ENCODE data around the gene PHAF1.
"Not testable (repeated sequence)": the region's sequence is repeated elsewhere in the genome, so short reads cannot be mapped to it uniquely, and the experiment has no call there.

PHAF1 gene

DNA sequence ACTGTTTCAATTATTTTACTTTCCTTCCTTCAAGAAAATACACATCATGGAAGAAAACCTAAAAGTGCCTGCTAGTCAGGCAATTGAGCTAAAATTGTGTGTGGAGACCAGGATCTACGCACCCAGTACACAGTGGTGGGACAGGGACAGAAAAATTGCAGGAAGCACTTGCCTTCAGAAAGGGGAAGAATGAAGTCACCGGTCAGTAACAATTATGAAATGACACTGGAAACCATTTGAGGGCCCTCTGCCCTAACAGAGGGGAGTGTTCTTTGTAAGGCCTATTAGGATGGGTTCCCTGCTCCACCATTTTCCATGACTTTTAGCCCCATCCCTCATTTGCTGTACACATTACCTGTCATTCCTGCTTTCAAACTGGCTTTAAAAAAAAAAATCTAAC is 4.5 kb upstream of the PHAF1 start:
- DNase-seq: no peak

DNA sequence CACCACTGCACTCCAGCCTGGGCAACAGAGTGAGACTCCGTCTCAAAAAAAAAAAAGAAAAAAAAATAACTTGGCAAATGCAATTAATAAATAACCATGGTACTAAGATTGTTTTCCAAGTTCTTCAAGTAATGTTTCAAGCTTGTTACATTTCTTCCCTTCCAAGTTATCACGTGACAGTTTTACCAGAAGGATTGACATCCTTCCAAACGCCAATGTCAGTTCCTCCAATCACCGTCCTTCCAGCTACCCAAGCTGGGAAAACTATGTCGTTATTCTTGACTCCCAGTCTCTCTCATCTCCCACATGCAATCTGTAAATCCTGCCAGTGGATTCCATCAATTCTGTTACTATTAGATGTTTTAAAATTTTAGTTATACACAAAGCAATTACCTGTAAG is 3.9 kb upstream of the PHAF1 start:
- no peak for DNase-seq

DNA sequence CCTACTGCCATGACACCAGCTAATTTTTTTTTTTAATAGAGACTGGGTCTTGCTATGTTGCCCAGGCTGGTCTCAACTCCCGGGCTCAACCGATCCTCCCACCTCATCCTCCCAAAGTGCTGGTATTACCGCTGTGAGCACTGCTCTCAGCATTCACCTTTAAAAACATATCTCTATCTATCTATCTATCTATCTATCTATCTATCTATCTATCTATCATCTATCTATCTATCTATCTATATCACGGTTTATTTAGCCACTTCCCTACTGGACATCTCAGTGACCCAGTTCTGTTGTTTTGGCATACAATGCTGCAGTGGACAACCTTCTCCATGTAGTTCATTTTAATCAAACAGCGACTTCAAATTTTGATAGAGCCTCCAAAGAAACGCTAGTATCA is 1.3 kb upstream of the PHAF1 start:
- no peak for DNase-seq

DNA sequence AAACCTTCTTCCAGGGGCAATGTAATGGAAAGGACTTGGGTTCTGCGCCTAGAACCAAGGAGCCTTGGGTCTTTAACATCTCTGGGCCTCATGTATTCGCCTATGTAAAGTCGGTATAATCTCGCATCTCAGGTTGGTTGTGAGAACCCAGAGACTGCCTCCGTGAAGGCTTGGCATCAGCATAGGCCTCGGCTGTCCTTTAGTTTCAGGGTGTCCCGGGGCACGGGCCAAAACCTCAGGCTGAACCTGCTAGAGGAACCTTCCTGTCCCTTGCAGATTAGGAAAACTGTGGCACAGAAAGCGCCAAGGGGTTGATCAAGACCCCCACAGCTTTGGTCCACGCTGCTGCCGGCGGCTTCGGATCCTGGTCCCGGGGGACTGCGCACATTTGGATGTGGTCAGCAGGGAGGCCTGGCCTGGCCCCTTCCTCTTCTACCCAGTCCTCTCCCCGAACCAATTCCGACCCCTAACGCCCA is 772 bp upstream of the PHAF1 start:
- no peak for DNase-seq

DNA sequence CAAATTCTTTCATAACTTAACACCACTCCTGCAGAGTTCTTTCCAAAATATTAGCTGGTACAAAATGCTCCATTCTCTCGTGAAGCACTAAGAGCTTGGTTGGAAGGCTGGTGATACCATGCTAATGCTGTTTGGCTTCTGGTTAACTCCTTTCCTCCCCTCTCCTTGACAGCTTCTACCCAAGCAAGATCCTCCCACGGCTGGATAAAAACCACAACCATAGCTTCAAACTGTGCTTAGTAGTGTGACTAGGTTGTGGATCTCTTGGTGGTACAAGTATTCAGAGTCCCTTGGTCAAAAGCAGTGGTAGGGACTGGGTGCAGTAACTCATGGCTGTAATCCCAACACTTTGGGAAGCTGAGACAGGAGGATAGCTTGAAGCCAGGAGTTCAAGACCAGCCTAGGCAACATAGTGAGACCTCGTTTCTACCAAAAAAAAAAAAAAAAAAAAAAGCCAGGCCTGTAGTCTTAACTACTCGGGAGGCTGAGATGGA is 2.3 kb downstream of the PHAF1 start:
- no peak for DNase-seq

DNA sequence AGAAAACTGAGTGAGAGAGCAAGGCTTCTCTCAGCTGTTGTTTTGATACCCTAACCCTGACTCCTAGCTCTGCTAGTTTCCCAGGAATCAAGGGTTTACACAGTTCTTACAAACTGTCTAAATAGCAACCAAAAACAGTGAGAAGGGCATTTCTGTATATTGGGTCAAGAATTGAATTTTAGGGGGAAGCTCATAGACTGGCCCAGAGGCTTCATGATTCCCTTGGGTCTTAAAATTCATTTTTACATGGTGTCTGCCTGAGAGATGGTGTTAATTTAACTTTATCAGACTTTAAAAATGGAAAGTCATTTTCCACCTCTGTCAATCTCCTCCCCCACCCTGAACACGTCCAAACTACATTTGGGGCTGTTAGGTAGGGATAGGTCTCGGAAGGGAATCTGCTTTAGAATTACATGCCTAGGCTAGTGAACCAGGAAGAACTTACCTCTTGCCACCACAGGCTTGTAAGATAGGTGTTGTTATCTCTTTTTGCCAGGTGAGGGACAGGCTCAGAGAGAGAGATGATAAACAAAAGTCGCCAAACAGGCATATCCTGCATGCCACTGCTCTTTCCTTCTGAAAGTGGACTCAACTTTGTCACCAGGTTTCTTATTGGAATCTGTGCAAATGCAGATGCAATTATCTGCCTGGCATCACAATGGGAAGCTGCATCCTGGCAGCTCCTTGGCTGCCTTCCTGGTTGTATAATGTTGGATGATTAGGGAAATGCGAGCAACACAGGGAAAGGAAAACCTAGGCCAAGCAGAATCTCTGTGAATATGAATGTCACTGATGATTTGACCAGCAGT is 3.1 kb downstream of the PHAF1 start:
- no peak for DNase-seq

DNA sequence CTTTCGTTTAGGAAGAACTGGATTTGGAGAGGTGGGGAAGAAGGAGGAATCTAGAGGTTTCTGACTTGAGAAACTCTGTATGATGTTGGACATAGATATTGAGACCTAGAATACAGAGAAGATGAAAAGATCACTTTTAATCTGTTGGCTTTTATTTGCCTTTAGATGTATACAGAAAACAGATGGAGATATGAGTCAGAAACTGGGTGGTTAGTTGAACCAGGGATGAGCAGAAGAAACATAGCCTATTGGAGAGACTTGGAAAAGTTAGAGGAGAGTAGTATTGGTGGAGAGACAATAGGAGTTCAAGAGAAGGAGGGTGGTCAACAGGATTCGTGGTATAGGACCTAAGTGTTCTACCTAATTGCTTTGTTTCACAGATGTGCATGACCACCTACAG is 5.1 kb downstream of the PHAF1 start:
- DNase-seq: no peak

DNA sequence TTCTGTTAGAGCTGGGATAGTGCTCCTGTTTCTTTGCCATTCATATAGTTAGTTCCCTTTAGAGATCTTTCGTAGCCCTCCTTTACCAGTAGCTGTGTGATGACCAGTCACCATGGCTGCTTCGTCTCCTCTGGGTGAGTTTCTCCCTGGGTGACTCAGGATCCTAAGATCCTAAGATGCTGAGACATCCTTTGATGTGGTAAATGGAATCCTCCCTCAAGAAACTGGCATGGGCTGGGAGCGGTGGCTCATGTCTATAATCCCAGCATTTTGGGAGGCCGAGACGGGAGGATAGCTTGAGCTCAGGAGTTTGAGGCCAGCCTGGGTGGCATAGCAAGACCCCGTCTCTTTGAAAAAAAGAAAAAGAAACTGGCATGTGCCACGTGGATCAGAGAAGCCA is 5.9 kb downstream of the PHAF1 start:
- no peak for DNase-seq

DNA sequence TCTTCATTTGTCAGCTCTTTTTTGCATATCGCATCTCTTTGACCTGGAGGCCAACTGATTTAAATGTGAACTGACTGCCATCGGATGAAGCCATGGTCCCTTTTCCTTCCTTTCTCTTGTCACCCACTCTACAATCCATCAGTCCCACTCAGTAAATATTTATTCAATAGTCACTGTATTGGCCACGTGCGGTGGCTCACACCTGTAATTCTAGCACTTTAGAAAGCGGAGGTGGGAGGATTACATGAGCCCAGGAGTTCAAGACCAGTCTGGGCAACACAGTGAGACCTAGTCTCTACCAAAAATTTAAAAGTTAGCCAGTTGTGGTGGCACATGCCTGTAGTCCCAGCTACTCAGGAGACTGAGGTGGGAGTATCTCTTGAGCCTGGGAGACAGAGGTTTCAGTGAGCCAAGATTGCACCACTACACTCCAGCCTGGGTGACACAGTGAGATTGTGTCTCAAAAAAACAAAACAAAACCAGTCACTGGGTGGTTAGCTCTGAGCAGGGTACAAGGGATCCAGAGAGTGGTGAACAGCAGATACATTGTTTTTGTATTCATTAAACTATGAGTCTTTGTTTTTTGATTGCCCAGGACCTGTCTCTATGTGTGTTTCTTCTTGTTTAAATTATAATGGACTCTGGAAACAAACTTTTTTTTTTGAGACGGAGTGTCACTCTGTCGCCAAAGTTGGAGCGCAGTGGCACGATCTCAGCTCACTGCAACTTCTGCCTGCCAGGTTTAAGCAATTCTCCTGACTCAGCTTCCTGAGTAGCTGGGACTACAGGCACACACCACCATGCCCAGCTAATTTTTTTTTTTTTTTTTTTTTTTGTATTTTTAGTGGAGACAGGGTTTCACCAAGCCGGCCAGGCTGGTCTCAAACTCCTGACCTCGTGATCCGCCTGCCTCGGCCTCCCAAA is 6.9 kb downstream of the PHAF1 start:
- DNase-seq: no peak

DNA sequence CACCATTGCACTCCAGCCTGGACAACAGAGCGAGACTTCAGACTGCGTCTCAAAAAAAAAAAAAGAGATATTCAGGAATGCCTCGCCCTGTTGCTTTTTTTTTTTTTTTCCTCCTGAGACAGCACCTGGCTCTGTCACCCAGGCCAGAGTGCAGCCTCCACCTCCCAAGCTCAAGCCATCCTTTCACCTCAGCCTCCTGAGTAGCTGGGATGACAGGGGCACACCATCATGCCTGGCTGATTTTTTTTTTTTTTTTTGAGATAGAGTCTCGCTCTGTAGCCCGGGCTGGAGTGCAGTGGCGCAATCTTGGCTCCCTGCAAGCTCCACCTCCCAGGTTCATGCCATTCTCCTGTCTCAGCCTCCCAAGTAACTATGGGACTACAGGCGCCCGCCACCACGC is 8.0 kb downstream of the PHAF1 start:
- no peak for DNase-seq

DNA sequence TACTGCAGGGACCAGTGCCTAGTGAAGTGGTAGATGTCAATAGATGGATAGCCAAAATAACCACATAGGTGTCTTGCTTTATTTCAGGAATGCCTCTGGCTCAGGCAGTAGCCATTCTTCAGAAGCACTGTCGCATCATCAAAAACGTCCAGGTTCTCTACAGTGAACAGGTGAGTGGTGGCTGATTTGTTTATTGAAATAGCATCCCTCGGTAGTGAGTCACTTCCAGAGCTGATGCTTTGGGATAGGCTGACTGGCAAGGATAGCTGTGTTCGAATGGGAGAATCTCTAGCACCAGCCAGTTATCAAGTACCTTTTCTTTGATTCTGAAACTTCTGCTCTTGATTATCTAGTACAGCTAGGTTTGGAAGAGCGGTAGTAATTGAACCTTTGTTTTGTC is 10.3 kb downstream of the PHAF1 start:
- DNase-seq: no peak

DNA sequence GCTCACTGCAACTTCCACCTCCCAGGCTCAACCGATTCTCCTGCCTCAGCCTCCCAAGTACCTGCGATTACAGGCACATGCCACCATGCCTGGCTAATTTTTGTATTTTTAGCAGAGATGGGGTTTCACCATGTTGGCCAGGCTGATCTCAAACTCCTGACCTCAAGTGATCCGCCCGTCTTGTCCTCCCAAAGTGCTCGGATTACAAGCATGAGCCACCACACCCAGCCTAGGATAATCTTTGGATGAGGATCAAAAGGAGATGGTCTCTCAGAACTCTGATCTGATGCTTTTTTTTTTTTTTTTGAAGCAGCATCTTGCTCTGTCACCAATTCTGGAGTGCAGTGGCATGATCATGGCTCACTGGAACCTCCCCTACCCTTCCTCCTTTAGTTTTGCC is 13.1 kb downstream of the PHAF1 start:
- DNase-seq: not testable (repeated sequence)

DNA sequence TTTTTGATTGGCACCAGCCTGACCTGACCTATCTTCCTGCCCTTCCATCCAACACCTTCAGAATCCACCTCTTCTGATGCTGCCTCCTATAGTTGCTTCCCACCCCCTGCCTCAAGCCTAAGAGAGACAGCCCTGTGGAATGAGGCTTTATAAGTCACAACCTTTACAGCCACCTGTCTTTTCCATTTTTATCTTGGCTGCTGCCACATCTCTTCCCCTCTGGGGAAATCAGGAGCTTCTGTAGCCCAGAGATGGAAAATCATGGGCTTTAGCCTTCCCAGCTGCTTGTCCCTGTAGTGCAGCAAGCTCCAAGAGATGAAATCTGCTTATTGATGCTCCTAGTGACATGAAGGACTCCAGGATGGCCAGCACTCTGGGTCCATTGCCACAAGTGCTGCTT is 18.7 kb downstream of the PHAF1 start:
- DNase-seq: no peak

DNA sequence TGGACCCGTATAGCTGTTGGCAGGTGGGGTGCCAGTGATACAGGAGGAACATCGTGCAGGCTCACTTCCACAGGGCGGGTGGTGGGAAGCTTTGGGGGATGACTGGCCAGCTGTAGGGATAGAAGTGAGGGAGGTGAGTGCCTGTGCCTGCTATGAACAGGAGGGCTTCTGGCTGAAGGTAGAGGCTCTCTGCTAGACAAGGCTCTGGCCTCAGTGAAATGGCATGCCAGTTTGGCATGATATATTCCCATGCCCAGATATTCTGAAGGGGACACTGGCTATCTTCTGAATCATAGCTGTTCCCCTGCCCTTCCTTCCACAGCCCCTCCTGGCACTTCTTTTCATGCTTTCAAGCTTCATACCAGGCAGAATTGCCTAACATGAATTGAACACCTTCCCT is 19.1 kb downstream of the PHAF1 start:
- DNase-seq: no peak

DNA sequence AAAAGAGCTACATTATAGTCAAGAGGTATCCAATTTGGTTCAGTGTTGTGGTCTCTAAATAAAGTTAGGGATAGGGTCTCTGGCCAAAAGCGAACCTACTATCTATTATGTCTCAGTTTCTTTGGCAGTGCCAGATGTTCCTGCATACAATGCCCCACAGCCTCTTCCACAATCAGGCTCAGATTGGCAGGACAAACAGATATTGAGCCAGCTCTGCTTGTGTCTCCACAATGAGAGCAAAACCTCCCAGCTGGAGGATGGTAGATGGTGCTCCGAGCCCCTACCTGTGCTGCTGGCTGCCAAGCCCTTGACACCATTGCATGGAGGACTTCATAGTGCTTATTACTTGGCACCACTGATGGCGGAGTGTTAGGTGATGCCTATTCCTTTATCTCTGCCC is 19.7 kb downstream of the PHAF1 start:
- DNase-seq: no peak

DNA sequence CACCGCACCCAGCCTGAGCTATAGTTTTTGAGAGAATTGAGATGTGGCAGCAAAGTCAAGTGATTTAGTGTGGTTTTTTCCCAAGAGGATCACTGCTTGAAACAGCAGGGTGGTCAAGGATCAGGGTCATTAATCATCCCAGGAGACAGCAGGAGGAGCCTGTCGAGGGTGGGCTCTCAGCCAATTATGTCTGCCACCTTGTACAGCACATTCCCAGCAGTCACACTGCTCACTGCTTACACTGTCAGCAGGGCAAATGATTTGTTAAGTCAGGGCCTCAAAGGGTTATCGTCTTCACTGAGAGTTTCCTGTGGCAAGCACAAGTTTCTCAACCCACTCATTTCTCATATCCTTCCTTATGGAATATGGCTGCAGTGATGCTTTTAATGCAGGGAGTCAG is 27.9 kb downstream of the PHAF1 start:
- DNase-seq: no peak

DNA sequence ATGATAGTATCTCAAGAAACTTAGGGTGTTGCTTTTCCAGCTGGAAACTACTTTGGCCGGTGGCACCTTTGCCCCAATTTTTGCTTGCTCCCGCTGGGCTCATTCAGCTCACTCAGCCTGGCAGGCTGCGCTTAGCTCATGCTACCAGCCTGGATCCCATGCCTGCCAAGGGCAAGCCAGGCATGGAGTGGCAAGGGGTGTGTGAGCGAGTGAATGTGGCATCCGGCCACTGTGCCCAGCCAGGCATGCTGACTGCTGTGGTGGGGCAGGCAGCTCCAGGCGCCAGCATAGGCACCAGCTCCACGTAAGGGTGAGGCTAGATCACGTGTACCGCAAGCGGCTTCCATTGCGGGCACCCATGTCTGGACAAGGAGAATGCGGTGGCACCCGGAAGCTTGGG is 31.6 kb downstream of the PHAF1 start:
- no peak for DNase-seq

DNA sequence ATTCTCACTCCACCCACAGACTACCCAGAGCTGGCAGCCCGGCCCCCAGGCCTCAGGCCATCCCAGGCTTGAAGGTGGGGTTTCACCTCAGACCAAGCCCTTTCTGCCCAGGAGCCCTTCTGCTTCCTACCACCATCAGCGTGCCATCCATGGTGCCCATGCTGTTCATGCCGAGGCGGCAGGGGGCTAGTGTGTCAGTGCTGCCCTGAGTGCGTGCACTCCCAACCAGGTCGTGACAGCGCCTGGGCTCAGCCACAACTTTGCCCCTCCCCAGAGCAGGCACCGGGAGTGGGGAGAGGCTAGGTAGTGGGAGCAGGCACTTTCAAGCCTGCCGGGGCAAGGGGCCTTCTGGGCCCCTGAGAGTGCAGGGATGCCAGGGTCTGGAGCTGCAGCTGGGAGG is 32.6 kb downstream of the PHAF1 start:
- DNase-seq: no peak

DNA sequence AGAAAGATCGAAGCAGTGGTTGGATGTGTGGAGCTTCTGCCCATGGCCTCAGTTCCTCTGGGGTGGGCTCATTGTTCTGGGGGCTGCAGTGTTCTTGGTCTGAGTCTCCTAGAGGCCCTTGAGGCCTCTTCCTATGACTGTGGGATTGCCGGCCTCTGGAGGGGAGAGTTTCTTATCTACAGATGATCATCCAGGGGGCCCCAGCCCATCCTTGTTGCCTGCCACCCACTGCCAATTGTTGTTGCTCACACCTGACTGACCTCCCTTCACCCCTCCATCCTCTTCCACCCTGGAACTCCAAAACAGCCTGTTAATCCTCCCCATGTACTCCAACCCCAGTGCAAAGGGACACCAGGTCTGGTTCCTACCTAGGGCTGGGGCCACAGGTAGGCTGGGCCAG is 35.2 kb downstream of the PHAF1 start:
- no peak for DNase-seq

DNA sequence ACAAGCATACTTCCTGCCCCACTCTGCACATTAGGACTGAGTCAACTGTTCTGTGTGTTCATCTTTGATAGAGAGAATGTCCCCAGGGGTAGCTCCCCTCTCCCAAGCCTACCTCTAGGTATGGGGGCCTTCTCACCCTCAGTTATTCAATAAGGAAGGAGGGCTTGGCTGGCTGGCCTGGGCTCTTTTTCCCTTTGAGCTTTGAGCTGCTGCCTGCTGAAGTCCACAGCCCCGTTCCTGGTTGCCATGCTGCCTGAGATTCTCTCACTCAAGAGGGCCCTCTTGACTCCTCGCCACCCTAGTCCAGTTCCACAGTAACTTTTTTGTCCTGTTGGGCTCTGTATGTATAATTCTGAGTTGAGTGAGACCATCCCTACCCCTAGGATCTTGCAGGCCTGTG is 36.0 kb downstream of the PHAF1 start:
- no peak for DNase-seq

DNA sequence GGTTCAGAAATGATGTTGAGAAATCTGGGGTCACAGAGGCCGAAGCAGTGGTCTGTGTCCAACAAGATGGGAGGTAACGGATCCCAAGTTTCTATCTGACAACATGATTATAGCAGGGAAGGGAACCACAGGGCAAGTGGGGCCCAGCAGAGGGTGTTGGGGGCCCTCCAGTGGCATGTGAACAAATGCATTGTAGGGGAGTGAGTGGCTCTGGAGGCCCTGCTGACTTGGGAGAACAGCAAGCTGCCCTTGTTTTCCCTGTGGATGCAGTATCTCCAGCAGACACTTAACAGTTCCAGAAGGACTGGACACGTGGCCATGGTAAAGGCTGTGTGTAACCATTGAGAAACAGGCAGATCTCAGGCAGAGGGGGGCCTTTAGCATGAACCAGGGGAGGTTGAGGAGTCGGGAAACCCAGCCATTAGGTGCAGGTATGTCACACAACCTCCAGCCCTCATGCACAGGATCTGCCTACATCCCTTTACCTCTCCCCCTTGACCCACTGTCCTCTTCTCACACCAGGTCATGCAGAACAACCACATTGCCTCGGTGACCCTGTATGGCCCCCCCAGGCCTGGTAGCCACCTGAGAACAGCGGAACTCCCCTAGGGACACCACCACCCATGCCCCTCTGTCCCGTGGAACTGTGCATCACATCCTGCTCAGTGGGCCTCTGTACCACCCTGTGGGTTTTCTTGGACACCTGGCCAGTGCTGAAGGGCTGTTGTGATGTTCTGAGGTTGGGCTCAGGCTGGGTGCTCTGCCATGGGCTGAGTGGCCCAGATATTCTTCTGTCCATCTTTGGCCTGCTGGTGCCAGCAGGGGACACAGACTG is 37.0 kb downstream of the PHAF1 start:
- no peak for DNase-seq

DNA sequence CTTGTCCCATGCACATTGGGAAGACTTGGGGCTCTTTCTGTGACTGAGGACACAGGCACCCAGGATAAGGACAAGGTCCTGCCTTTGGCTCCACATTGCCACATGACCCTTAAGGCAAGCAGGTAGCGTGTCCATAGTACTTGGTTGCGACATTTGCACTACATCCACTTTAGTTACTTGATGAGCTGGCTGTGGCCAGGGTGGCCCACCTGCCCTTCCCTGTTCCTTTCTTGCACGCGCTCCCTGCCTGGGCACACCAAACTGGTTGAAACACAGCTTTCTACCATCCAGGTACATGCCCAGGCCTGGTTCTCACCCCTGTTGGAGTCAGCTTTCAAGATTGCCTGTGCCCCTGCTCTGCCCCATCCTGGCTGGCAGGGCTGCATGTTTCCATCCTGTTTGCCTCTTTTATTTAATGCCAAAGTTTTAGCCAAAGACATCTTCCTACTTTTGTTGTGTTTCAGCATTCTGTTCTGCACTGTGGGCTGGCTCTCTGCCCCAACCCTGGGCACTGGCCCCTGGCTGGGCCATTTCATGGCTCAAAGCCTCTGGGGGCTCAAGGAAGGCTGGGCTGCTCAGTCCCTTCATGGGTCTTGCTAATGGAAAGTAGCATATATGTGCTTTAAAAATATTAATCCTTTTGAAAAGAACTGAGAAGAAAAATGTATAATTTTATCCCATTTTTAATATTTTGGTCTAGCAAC is 37.8 kb downstream of the PHAF1 start:
- DNase-seq: no peak

Data from activated naive CD4-positive, alpha-beta T cell treated with Interleukin-2 at 50 U/mL for 16 hours (primary cell).